Measurements from ENCODE around the gene PRKCG.
"Not testable (repeated sequence)": the region's sequence is repeated elsewhere in the genome, so short reads cannot be mapped to it uniquely, and the experiment has no call there.

PRKCG gene

GRCh38 chr19:53947624-53948023 lies 65.6 kb downstream of the PRKCG start:
- H3K36me3 ChIP-seq (ENCODE audit: insufficient read depth, low read length), result no peaks in the 10 kb centered on the region
- no peak overlapping the region for H3K4me2 ChIP-seq (ENCODE audit: low read length)
- H4K20me1 ChIP-seq (ENCODE audit: insufficient read depth, low read length), result no peaks in the 10 kb centered on the region
- no peak overlapping the region for H2AFZ ChIP-seq (ENCODE audit: low read length)
- no peaks in the 10 kb centered on the region for H3F3A ChIP-seq (ENCODE audit: insufficient read depth, low read length)
- no peak overlapping the region for H3K4me3 ChIP-seq (ENCODE audit: low read depth, low read length, poor library complexity, severe bottlenecking)
- H3K9me3 ChIP-seq (ENCODE audit: low read length), result no peaks in the 10 kb centered on the region
- no peak overlapping the region for H3K9ac ChIP-seq (ENCODE audit: low read length)
- H3K27ac ChIP-seq (ENCODE audit: low read depth, low read length, poor library complexity, severe bottlenecking), result no peak overlapping the region
- H3K79me2 ChIP-seq (ENCODE audit: insufficient read depth, low read length), result no peaks in the 10 kb centered on the region
- TF ChIP-seq EZH2 (IDR thresholded peaks at IDR 0.05; ENCODE audit: borderline replicate concordance, low read length) (no peak), CTCF (IDR thresholded peaks at IDR 0.05; ENCODE audit: low read length) (no peak)
- no peaks in the 10 kb centered on the region for H3K9me2 ChIP-seq (ENCODE audit: low read depth, low read length)
- no peaks in the 10 kb centered on the region for H3K27me3 ChIP-seq (ENCODE audit: insufficient read depth, low read length)
- H3K4me1 ChIP-seq (ENCODE audit: insufficient read depth, low read length, severe bottlenecking), result no peaks in the 10 kb centered on the region

- not testable (repeated sequence) for H2AFZ ChIP-seq (ENCODE audit: low read length); H3K79me2 ChIP-seq (ENCODE audit: insufficient read depth, low read length); H3K27me3 ChIP-seq (ENCODE audit: insufficient read depth, low read length); H3K4me3 ChIP-seq (ENCODE audit: low read depth, low read length, poor library complexity, severe bottlenecking); H3K4me2 ChIP-seq (ENCODE audit: low read length); H3K27ac ChIP-seq (ENCODE audit: low read depth, low read length, poor library complexity, severe bottlenecking); H3K36me3 ChIP-seq (ENCODE audit: insufficient read depth, low read length); H3K4me1 ChIP-seq (ENCODE audit: insufficient read depth, low read length, severe bottlenecking); H3K9me3 ChIP-seq (ENCODE audit: low read length); H3F3A ChIP-seq (ENCODE audit: insufficient read depth, low read length); H3K9me2 ChIP-seq (ENCODE audit: low read depth, low read length); H4K20me1 ChIP-seq (ENCODE audit: insufficient read depth, low read length); H3K9ac ChIP-seq (ENCODE audit: low read length)
Measured at GRCh38 chr19:53948611-53949010, 66.6 kb downstream of the PRKCG start.

GRCh38 chr19:53951436-53951835 lies 69.4 kb downstream of the PRKCG start:
- Histone ChIP-seq H3K4me3 (ENCODE audit: low read depth, low read length, poor library complexity, severe bottlenecking) (no peak overlapping the region), H3K4me1 (ENCODE audit: insufficient read depth, low read length, severe bottlenecking) (no peaks in the 10 kb centered on the region), H3K4me2 (ENCODE audit: low read length) (no peak overlapping the region), H3K9ac (ENCODE audit: low read length) (no peak overlapping the region), H3K9me2 (ENCODE audit: low read depth, low read length) (no peaks in the 10 kb centered on the region), H2AFZ (ENCODE audit: low read length) (no peak overlapping the region), H3K27ac (ENCODE audit: low read depth, low read length, poor library complexity, severe bottlenecking) (no peak overlapping the region), H3K9me3 (ENCODE audit: low read length) (no peaks in the 10 kb centered on the region), H3K27me3 (ENCODE audit: insufficient read depth, low read length) (no peaks in the 10 kb centered on the region), H3K36me3 (ENCODE audit: insufficient read depth, low read length) (no peaks in the 10 kb centered on the region), H3K79me2 (ENCODE audit: insufficient read depth, low read length) (no peaks in the 10 kb centered on the region), H4K20me1 (ENCODE audit: insufficient read depth, low read length) (no peaks in the 10 kb centered on the region), H3F3A (ENCODE audit: insufficient read depth, low read length) (no peaks in the 10 kb centered on the region)
- no peak for TF ChIP-seq EZH2 (IDR thresholded peaks at IDR 0.05; ENCODE audit: borderline replicate concordance, low read length)
- TF ChIP-seq CTCF (IDR thresholded peaks at IDR 0.05; ENCODE audit: low read length), result no peak

GRCh38 chr19:53951947-53952346 lies 70.0 kb downstream of the PRKCG start:
- Histone ChIP-seq H3K9me3 (ENCODE audit: low read length) (no peaks in the 10 kb centered on the region), H3K4me1 (ENCODE audit: insufficient read depth, low read length, severe bottlenecking) (no peaks in the 10 kb centered on the region), H3K9ac (ENCODE audit: low read length) (no peak overlapping the region), H3K36me3 (ENCODE audit: insufficient read depth, low read length) (no peaks in the 10 kb centered on the region), H3K79me2 (ENCODE audit: insufficient read depth, low read length) (no peaks in the 10 kb centered on the region), H3K4me2 (ENCODE audit: low read length) (no peak overlapping the region), H3F3A (ENCODE audit: insufficient read depth, low read length) (no peaks in the 10 kb centered on the region), H3K4me3 (ENCODE audit: low read depth, low read length, poor library complexity, severe bottlenecking) (no peak overlapping the region), H3K9me2 (ENCODE audit: low read depth, low read length) (no peaks in the 10 kb centered on the region), H2AFZ (ENCODE audit: low read length) (no peak overlapping the region), H4K20me1 (ENCODE audit: insufficient read depth, low read length) (no peaks in the 10 kb centered on the region), H3K27me3 (ENCODE audit: insufficient read depth, low read length) (no peaks in the 10 kb centered on the region), H3K27ac (ENCODE audit: low read depth, low read length, poor library complexity, severe bottlenecking) (no peak overlapping the region)
- no peak for TF ChIP-seq EZH2 (IDR thresholded peaks at IDR 0.05; ENCODE audit: borderline replicate concordance, low read length)
